Smooth muscle cell (in vitro differentiated cells): ENCODE data around the gene MYH16. TPM values are rescaled to one million over a fixed set of nuclear protein-coding genes. Genes with fewer than 3 reads are reported as not detected.

Experiments used
- DNase-seq: peaks from one replicate; lab custom pipeline; 2025; ENCODE audit not compliant: unreplicated experiment; lab: John Stamatoyannopoulos, UW
- H2AFZ ChIP-seq: fragments of 200-600 bp; sonication (generic); 2 replicates; pipeline ENCODE4 v1.6.0; 2016; ENCODE audit warnings: antibody characterized with exemption, low read depth, mild to moderate bottlenecking
- H3F3A ChIP-seq: fragments of 200-600 bp; sonication (generic); 2 replicates; pipeline ENCODE4 v1.6.0; 2017; ENCODE audit warnings: antibody characterized with exemption, low read depth
- H3K27ac ChIP-seq: fragments of 200-600 bp; sonication (generic); 2 replicates; pipeline ENCODE4 v1.5.1; 2016; ENCODE audit warnings: low read depth, mild to moderate bottlenecking
- H3K27me3 ChIP-seq: fragments of 200-600 bp; sonication (generic); 2 replicates; pipeline ENCODE4 v1.6.1; 2016; ENCODE audit warnings: low read depth, mild to moderate bottlenecking
- H3K36me3 ChIP-seq: fragments of 200-600 bp; sonication (generic); 2 replicates; pipeline ENCODE4 v1.5.1; 2016; ENCODE audit warnings: low read depth
- H3K4me1 ChIP-seq: fragments of 200-600 bp; sonication (generic); 2 replicates; pipeline ENCODE4 v1.5.1; 2016; ENCODE audit warnings: low read depth
- H3K4me2 ChIP-seq: fragments of 200-600 bp; sonication (generic); 2 replicates; pipeline ENCODE4 v1.6.0; 2016; ENCODE audit warnings: mild to moderate bottlenecking
- H3K4me3 ChIP-seq: fragments of 200-600 bp; sonication (generic); 2 replicates; pipeline ENCODE4 v1.5.1; 2016; ENCODE audit warnings: mild to moderate bottlenecking
- H3K79me2 ChIP-seq: fragments of 200-600 bp; sonication (generic); 2 replicates; pipeline ENCODE4 v1.6.0; 2016; ENCODE audit warnings: low read depth, mild to moderate bottlenecking
- H3K9ac ChIP-seq: fragments of 200-600 bp; sonication (generic); 2 replicates; pipeline ENCODE4 v1.6.0; 2016; ENCODE audit warnings: low read depth
- H3K9me3 ChIP-seq: fragments of 200-600 bp; sonication (generic); replicated peaks from 2 replicates; pipeline ENCODE4 v1.5.1; 2016; ENCODE audit warnings: low read depth
- H4K20me1 ChIP-seq: fragments of 200-600 bp; sonication (generic); 2 replicates; pipeline ENCODE4 v1.6.0; 2016; ENCODE audit warnings: low read depth
- WGBS: methylation state at CpG from one replicate; pipeline ENCODE4 v1.1.7; 2016; ENCODE audit warnings: low lambda C conversion rate; 5-methylcytosine and 5-hydroxymethylcytosine counted together
- polyA plus RNA-seq: library from polyadenylated mRNA; unstranded; fragments of >200 nt; fragmentation: Nextera tagmentation; extraction: Ambion mirVana; gene quantifications from 2 replicates; pipeline ENCODE4 v1.2.1, GENCODE V29; 2016
- total RNA-seq: library from RNA; depleted of rRNA; stranded (reverse); fragments of >200 nt; gene quantifications from 2 replicates; pipeline ENCODE4 v1.2.3, GENCODE V29; 2014
- TF ChIP-seq, protein P1 (sequence below): fragments of 200-600 bp; sonication (generic); IDR thresholded peaks from 2 replicates; pipeline ENCODE4 v1.5.1; 2017; ENCODE audit warnings: borderline replicate concordance, mild to moderate bottlenecking, antibody characterized with exemption; ENCODE audit not compliant: insufficient read depth, poor library complexity, severe bottlenecking

MYH16 gene
- total and polyA plus RNA-seq, 2 experiments from 2014 or later, result not detected

- TF ChIP-seq, protein P1, sequence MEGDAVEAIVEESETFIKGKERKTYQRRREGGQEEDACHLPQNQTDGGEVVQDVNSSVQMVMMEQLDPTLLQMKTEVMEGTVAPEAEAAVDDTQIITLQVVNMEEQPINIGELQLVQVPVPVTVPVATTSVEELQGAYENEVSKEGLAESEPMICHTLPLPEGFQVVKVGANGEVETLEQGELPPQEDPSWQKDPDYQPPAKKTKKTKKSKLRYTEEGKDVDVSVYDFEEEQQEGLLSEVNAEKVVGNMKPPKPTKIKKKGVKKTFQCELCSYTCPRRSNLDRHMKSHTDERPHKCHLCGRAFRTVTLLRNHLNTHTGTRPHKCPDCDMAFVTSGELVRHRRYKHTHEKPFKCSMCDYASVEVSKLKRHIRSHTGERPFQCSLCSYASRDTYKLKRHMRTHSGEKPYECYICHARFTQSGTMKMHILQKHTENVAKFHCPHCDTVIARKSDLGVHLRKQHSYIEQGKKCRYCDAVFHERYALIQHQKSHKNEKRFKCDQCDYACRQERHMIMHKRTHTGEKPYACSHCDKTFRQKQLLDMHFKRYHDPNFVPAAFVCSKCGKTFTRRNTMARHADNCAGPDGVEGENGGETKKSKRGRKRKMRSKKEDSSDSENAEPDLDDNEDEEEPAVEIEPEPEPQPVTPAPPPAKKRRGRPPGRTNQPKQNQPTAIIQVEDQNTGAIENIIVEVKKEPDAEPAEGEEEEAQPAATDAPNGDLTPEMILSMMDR, result no peak
- H3K9me3 ChIP-seq, result no peaks in the 10 kb centered on the region
- no peaks in the 10 kb centered on the region for H3F3A ChIP-seq
- H3K9ac ChIP-seq, result no peak overlapping the region
- no peaks in the 10 kb centered on the region for H4K20me1 ChIP-seq
- no peaks in the 10 kb centered on the region for H3K79me2 ChIP-seq
- no peaks in the 10 kb centered on the region for H3K4me1 ChIP-seq
- H3K4me3 ChIP-seq, result no peak overlapping the region
- H3K4me2 ChIP-seq, result no peak overlapping the region
- no peak overlapping the region for H2AFZ ChIP-seq
- no peak for DNase-seq
- no peaks in the 10 kb centered on the region for H3K36me3 ChIP-seq
- no peak overlapping the region for H3K27ac ChIP-seq
- WGBS, result 89% methylated on average over 15 of the region's 15 CpGs
- no peaks in the 10 kb centered on the region for H3K27me3 ChIP-seq
Measured at GRCh38 chr7:99238558-99239341, 33.9 kb upstream of the MYH16 start.

DNA sequence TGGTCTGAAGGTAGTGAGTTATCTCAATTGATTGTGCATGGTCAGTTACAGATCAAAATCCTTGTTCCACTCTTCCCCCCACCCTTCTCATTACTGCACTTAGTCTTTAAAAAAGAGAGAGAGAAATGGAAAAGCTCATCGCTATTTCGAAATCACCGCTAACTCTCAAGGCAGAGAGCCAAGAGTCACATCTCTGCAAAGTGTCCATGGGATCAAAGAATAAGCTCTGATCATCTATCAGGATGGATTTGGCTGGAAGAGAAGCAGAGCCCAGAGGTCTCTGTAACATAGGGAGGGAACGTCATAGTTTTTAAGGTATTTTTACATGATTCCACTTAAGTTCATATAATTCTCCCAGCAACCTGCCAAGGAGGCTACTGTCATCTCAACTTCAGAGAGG is 30.0 kb upstream of the MYH16 start:
- no peak for DNase-seq
- Histone ChIP-seq H3K9me3 (no peaks in the 10 kb centered on the region), H3K27ac (no peak overlapping the region), H2AFZ (no peak overlapping the region), H3K4me3 (no peak overlapping the region), H3K4me2 (no peak overlapping the region), H3F3A (no peaks in the 10 kb centered on the region), H3K9ac (no peak overlapping the region), H3K79me2 (no peaks in the 10 kb centered on the region), H3K4me1 (no peaks in the 10 kb centered on the region), H3K27me3 (no peaks in the 10 kb centered on the region), H4K20me1 (no peaks in the 10 kb centered on the region), H3K36me3 (no peaks in the 10 kb centered on the region)
- WGBS, result 91% methylated on average over 4 of the region's 4 CpGs
- TF ChIP-seq, protein P1, result no peak

DNA sequence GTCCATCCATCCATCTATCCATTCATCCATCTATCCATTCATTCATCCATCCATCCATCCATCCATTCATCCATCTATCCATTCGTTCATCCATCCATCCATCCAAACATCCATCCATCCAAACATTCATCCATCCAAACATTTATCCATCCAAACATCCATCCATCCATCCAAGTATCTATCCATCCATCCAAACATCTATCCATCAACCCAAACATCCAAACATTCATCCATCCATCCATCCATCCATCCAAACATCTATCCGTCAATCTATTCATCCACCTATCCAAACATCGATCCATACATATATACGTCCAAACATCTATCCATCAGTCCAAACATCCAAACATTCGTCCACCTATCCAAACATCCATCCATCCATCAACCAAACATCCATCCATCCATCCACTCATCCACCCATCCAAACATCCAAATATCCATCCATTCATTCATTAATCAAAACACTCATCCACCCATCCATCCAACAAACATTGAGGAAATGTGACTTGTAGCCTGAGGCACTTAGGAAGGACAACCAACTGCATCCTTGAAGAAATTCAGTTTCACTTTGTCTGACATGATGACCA is 28.8 kb upstream of the MYH16 start:
- Histone ChIP-seq H3K9me3 (no peaks in the 10 kb centered on the region), H3K36me3 (no peaks in the 10 kb centered on the region), H3K27me3 (no peaks in the 10 kb centered on the region), H3K4me1 (no peaks in the 10 kb centered on the region), H3K4me2 (no peak overlapping the region), H2AFZ (no peak overlapping the region), H3K27ac (no peak overlapping the region), H3K79me2 (no peaks in the 10 kb centered on the region), H3K4me3 (no peak overlapping the region), H3F3A (no peaks in the 10 kb centered on the region), H4K20me1 (no peaks in the 10 kb centered on the region), H3K9ac (no peak overlapping the region)
- 90% methylated on average over 5 of the region's 5 CpGs for WGBS
- DNase-seq, result no peak
- TF ChIP-seq, protein P1, result no peak

DNA sequence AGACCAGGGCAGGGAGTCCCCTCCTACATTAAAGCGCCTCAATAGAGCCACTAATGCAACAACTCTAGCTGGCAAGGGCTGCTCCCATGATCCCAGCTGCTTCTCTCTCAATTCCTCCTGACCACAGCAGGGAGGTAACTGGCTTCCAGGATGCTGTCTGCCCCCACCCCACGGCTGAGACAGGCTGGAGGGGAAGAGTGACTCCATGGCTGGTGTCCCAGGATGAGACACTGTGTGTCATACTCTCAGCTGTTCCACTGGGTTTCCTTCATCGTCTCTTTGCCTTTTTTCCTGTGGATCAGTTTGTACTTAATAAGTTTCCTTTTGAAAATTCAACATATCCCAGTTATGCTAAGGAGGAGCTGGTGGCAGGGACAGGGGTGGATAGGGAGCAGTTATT is 27.7 kb upstream of the MYH16 start:
- Histone ChIP-seq H3K27ac (peak overlapping the region; percentile 21), H3K4me3 (no peak overlapping the region), H3K9ac (no peak overlapping the region), H3K4me2 (no peak overlapping the region), H3K9me3 (no peaks in the 10 kb centered on the region), H3F3A (no peaks in the 10 kb centered on the region), H3K4me1 (no peaks in the 10 kb centered on the region), H3K79me2 (no peaks in the 10 kb centered on the region), H2AFZ (no peak overlapping the region), H4K20me1 (no peaks in the 10 kb centered on the region), H3K27me3 (no peaks in the 10 kb centered on the region), H3K36me3 (no peaks in the 10 kb centered on the region)
- TF ChIP-seq, protein P1, result no peak
- DNase-seq, result no peak
- WGBS, result 64% methylated on average over 3 of the region's 3 CpGs
